ENCODE data around the gene LMAN2.

Gene LMAN2

DNA sequence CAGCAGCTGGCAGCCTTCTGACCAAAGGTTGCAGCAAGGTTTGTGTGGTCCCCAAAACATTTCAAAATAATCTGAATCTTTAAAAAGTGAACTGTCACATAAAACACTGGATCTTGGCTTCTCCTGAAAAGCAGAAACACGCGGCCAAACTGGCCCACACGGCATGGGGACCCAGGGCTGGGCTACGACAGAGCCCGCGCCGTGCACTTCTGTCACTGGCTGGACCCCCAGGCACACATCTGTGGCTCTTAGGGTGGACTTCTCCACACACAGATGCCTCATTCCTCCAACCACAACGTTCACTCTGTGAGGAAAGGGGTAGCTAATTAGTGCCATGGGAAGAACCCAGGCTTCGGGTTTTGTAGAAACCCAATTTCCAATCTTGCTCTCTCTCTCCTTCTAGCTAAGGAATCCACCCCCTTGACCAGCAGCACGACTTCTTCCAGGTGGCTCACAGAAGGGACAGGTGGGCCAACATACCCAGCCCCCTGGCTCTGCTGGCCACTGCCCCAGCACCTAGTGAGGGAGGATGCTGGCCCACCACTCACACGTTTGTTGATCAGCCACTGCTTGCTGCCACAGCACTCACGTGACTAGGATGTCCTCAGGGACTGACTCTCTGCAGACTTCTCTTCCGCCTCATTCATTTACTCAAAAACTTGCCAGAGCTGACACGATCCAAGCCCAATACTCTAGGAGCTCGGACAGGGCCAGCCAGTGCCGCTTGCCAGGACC, 17.9 kb downstream of the LMAN2 start:
- TF ChIP-seq, protein P1, sequence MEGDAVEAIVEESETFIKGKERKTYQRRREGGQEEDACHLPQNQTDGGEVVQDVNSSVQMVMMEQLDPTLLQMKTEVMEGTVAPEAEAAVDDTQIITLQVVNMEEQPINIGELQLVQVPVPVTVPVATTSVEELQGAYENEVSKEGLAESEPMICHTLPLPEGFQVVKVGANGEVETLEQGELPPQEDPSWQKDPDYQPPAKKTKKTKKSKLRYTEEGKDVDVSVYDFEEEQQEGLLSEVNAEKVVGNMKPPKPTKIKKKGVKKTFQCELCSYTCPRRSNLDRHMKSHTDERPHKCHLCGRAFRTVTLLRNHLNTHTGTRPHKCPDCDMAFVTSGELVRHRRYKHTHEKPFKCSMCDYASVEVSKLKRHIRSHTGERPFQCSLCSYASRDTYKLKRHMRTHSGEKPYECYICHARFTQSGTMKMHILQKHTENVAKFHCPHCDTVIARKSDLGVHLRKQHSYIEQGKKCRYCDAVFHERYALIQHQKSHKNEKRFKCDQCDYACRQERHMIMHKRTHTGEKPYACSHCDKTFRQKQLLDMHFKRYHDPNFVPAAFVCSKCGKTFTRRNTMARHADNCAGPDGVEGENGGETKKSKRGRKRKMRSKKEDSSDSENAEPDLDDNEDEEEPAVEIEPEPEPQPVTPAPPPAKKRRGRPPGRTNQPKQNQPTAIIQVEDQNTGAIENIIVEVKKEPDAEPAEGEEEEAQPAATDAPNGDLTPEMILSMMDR (IDR thresholded peaks at IDR 0.05; ENCODE audit: extremely low read depth, missing control alignments) = no peak
- DNase-seq (ENCODE audit: low spot score) = no peak

DNA sequence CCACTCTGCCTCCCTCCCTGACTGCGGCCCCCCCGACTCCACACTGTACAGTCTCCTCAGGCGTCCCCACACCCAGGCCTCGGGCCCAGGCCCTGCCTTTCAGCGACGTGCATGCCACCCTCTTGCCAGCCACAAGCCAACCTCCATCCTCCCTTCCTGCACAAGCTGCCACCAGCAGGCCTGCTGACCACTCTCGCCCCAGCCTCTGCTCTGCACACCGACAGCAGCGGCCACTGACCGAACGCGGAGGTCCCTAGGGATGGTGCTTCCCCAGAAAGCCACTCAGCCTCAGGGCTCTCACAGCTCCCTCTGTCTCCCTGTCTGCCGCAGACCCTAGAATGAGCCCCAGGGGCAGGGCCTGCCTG, 18.6 kb downstream of the LMAN2 start:
- TF ChIP-seq, protein P1 (IDR thresholded peaks at IDR 0.05; ENCODE audit: extremely low read depth, missing control alignments) = no peak
- no peak for DNase-seq (ENCODE audit: low spot score)

DNA sequence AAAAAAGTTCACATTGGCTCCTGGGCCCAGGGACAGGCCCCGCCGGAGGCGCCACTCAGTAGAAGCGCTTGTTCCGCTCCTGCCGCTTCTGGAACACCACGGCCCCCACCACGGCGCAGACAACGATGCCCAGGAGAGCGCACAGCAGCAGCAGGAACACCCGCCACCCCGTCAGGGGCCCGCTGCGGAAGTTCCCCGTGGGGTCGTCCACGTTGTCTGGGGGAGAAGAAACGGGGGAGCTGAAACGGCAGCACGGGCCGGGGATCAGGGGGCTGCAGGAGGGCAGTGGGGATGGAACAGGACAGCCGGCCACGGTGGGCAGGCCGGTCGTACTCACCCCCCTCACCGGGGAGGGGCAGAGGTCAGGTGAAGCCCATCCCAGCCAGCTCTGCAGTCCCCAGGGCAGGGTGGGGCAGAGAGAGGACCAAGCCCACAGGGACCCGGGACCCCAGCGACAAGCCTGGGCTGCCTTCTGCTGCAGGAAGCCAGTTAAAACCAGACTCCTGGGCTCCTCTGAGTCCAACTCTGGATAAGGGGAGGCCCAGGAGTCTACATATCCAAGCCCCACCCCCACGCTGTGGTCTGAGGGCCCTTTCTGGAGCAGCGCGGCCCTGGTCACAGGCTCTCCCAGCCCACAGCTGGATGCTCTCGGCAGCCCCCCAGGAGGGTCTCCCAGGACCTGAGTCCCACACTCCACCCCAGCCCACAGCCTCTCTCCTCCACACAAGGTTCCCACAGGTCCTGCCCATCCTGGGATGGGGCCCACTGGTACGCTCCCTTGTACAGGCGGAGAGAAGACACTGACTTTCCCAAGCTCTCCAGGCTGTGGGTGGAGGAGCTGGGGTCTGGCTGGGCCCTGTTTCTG, 19.2 kb downstream of the LMAN2 start:
- TF ChIP-seq, protein P1 (IDR thresholded peaks at IDR 0.05; ENCODE audit: extremely low read depth, missing control alignments) = no peak
- no peak for DNase-seq (ENCODE audit: low spot score)

DNA sequence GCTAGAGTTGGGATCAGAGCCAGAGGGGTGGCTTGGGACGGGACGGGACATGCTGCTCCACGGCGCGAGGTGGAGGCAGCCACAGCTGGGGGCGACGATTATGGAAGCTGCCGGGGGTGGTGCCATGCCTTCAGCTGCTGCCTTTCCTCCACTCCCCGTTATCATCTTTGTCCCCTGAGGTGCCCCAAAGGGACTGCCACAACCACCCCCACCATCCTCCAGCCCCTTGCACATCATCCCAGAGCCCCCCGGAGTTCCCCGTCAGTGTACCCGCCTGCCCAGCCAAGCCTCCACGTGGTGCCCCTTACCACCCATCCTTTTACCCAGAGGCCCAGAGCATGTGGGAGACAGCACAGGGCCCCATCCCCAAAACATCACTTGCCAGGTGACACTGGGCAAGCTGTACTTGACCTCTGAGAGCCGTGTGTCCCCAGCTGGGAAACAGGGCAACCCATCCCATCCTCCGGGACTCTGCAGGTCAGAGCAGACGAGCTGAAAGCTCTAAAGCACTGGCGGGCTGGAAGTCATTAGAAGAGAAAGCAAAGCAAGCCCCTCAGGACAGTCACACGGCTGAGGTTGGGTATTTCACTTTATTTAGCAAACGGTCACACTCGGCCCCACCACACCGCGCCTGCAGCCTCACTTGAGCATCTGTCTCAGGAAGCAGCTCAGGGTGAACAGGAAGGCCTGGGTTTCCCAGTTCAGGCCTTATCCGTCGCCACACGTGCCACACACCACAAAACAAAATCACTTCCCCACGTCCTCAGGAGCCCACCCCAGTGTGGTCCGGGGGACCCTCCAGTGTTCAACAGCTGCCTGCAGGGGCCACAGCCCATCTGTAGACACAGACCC, 20.3 kb downstream of the LMAN2 start:
- no peak for DNase-seq (ENCODE audit: low spot score)
- TF ChIP-seq, protein P1 (IDR thresholded peaks at IDR 0.05; ENCODE audit: extremely low read depth, missing control alignments) = no peak

DNA sequence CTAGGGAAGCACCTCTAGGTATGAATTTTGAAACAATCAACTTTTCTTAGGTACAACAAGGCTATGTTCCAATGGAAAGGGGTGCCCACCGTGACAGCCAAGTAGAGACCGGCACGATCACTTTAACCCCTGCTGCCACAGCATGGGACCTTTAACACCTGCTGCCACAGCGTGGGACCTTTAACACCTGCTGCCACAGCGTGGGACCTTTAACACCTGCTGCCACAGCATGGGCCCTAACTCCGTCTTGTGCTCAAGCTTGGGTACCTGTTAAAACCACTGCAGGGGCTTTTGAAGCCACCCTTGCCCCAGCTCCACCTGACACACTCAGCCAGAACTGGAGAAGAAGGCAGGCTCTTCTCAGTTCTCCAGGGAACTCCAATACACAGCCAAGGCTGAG, 21.6 kb downstream of the LMAN2 start:
- TF ChIP-seq, protein P1 (IDR thresholded peaks at IDR 0.05; ENCODE audit: extremely low read depth, missing control alignments) = no peak
- DNase-seq (ENCODE audit: low spot score) = no peak

DNA sequence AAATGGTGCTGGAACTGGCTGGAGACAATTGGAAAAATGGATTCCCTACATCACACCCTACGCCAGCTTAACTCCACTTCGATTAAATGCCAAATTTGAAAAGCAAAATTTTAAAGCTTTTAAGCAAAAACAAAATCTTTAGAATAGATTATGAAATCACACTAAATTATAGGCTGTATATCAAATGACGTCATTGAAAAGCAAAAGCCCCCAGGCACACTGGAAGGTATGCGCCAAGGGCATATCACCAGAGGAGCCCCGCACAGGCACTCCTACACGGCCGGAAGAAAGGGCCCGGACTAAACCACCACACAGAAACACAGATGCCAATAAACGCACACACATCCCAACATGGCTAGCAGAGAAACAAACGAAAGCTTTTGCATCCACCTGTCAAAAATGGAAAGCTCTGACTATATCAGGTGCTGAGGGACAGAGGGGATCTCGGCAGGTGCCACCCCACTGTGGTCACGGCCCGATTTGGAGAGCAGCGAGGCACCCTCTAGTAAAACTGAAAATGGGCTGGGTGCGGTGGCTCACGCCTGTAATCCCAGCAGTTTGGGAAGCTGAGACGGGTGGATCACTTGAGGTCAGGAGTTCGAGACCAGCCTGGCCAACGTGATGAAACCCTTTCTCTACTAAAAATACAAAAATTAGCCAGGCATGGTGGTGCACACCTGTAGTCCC, 22.8 kb downstream of the LMAN2 start:
- no peak for DNase-seq (ENCODE audit: low spot score)
- TF ChIP-seq, protein P1 (IDR thresholded peaks at IDR 0.05; ENCODE audit: extremely low read depth, missing control alignments) = no peak
